Posterior cingulate gyrus (tissue), 11 donors: ENCODE data around the gene FCHO2.

Experiments
- DNase-seq, 10 donors: peaks; one replicate each; pipeline versions ENCODE4 v3.0.0 to v3.0.0-alpha.2; 2020 to 2021; ENCODE audit warnings: mixed read lengths in 3 of 10
- intact Hi-C: fragments of 100-400 bp; cut with DNase I; formaldehyde crosslinking; loops from one replicate; pipeline ENCODE4 v1.15.1; 2023

The FCHO2 gene

GRCh38 chr5:73104326-73104725 lies 148.5 kb downstream of the FCHO2 start:
- DNase-seq = no peak
- intact Hi-C loops = no loop called here

- intact Hi-C loops = no loop called here
Observed at GRCh38 chr5:73106335-73106734, 150.5 kb downstream of the FCHO2 start.

GRCh38 chr5:73110190-73110589 lies 154.3 kb downstream of the FCHO2 start:
- intact Hi-C loops = no loop called here
- no peak for DNase-seq

More at GRCh38 chr5:73106335-73106734, 150.5 kb downstream of the FCHO2 start:
- DNase-seq = no peak

GRCh38 chr5:73111536-73111935 lies 155.7 kb downstream of the FCHO2 start:
- intact Hi-C loops = no loop called here
- no peak for DNase-seq

- intact Hi-C loops = no loop called here
- DNase-seq = no peak
Observed at GRCh38 chr5:73112359-73112758, 156.5 kb downstream of the FCHO2 start.

- intact Hi-C loops = no loop called here
- no peak for DNase-seq
Observed at GRCh38 chr5:73114044-73114688, 158.3 kb downstream of the FCHO2 start.

GRCh38 chr5:73115399-73116051 lies 159.7 kb downstream of the FCHO2 start:
- intact Hi-C loops = no loop called here
- no peak for DNase-seq

GRCh38 chr5:73116506-73116905 lies 160.7 kb downstream of the FCHO2 start:
- intact Hi-C loops = no loop called here

GRCh38 chr5:73117088-73117740 lies 161.4 kb downstream of the FCHO2 start:
- intact Hi-C loops = no loop called here
- no peak for DNase-seq

More at GRCh38 chr5:73116506-73116905, 160.7 kb downstream of the FCHO2 start:
- DNase-seq = no peak

GRCh38 chr5:73118391-73118973 lies 162.6 kb downstream of the FCHO2 start:
- peak in 4 of 10 donors; percentile 29 to 90 (median 42) for DNase-seq
- intact Hi-C loops = no loop called here

GRCh38 chr5:73119451-73120157 lies 163.8 kb downstream of the FCHO2 start:
- intact Hi-C loops = no loop called here
- DNase-seq = peak in 1 of 10 donors; percentile 24

GRCh38 chr5:73120222-73121118 lies 164.6 kb downstream of the FCHO2 start, which contains the start of gene TMEM171:
TSS of gene TMEM171 (plus strand) at chr5:73120575. CDS start at chr5:73123374, 2,799 bp downstream.
- DNase-seq = peak in 7 of 10 donors; percentile 16 to 90 (median 61)
- intact Hi-C loops = no loop called here

- intact Hi-C loops = no loop called here
Observed at GRCh38 chr5:73121119-73121463, 165.2 kb downstream of the FCHO2 start.

GRCh38 chr5:73122875-73123810 lies 167.3 kb downstream of the FCHO2 start:
- DNase-seq = no peak

More at GRCh38 chr5:73121119-73121463, 165.2 kb downstream of the FCHO2 start:
- no peak for DNase-seq

GRCh38 chr5:73125289-73125688 lies 169.4 kb downstream of the FCHO2 start:
- intact Hi-C loops = no loop called here

More at GRCh38 chr5:73122875-73123810, 167.3 kb downstream of the FCHO2 start:
- intact Hi-C loops = no loop called here

GRCh38 chr5:73126381-73126780 lies 170.5 kb downstream of the FCHO2 start:
- intact Hi-C loops = no loop called here
- peak; percentile 22 to 94 (median 60) for DNase-seq

More at GRCh38 chr5:73125289-73125688, 169.4 kb downstream of the FCHO2 start:
- DNase-seq = no peak

- DNase-seq = no peak
- intact Hi-C loops = no loop called here
Observed at GRCh38 chr5:73126957-73127356, 171.1 kb downstream of the FCHO2 start.

GRCh38 chr5:73129143-73129542 lies 173.3 kb downstream of the FCHO2 start:
- no peak for DNase-seq
- intact Hi-C loops = no loop called here
